Transverse colon (tissue), 4 donors: ENCODE results near the gene TSPAN6. TPM values are rescaled to one million over a fixed set of nuclear protein-coding genes. Genes with fewer than 3 reads are reported as not detected.

ENCODE experiments used
- DNase-seq: peaks from one replicate; pipeline ENCODE4 v3.0.0-alpha.2; 2019
- H3K27ac ChIP-seq, 4 donors: fragments of 200-600 bp; sonication (generic); 2 replicates each; pipeline ENCODE4 v1.5.1; 2016 to 2018; ENCODE audit warnings: inconsistent platforms in 4 of 4
- H3K27me3 ChIP-seq: fragments of 200-600 bp; sonication (generic); 2 replicates; pipeline ENCODE4 v1.5.1; 2017; ENCODE audit warnings: inconsistent platforms
- H3K36me3 ChIP-seq, 4 donors: fragments of 200-600 bp; sonication (generic); 2 replicates each; pipeline ENCODE4 v1.5.1; 2017 to 2019; ENCODE audit warnings: inconsistent platforms in 4 of 4
- H3K4me1 ChIP-seq, 4 donors: fragments of 200-600 bp; sonication (generic); 2 replicates each; pipeline ENCODE4 v1.5.1; 2017 to 2020; ENCODE audit warnings: inconsistent platforms in 4 of 4
- H3K4me3 ChIP-seq, 4 donors: fragments of 200-600 bp; sonication (generic); 1 replicate in 1 of 4; 2 replicates in 3 of 4; pipeline versions ENCODE4 v1.5.1 to v1.6.1; 2017 to 2019; ENCODE audit warnings: inconsistent platforms in 4 of 4
- H3K9me3 ChIP-seq, 2 donors: fragments of 200-600 bp; sonication (generic); 2 replicates each; pipeline ENCODE4 v1.5.1; 2017 to 2019; ENCODE audit warnings: inconsistent platforms in 2 of 2
- EP300 ChIP-seq: sonication (generic); formaldehyde crosslinking; IDR thresholded peaks from one replicate; pipeline ENCODE4 v1.6.1; 2017; ENCODE audit warnings: antibody characterized with exemption, low read depth
- POLR2A ChIP-seq: fragments of 450-650 bp; IDR thresholded peaks from one replicate; pipeline ENCODE4 v1.6.1; 2016; ENCODE audit warnings: antibody characterized with exemption, mild to moderate bottlenecking, moderate library complexity
- POLR2AphosphoS5 ChIP-seq, 3 donors: sonication (generic); formaldehyde crosslinking; IDR thresholded peaks; one replicate each; pipeline ENCODE4 v1.6.1; 2016; ENCODE audit warnings: antibody characterized with exemption in 3 of 3
- WGBS, 2 donors: methylation state at CpG; one replicate each; pipeline ENCODE4 v1.1.5; 2018; ENCODE audit warnings: low coverage in 1 of 2; 5-methylcytosine and 5-hydroxymethylcytosine counted together
- in situ Hi-C, 4 donors: fragments of 200-750 bp; cut with MboI; loops; one replicate each; pipeline versions ENCODE4 v1.15.0 to v1.15.1; 2017; ENCODE audit warnings: low sequenced_read_pairs in 3 of 4, low pct_ligation_motif_present in 1 of 4, low pct_unique_long_range_greater_than_20kb in 1 of 4
- intact Hi-C: fragments of 100-400 bp; cut with DNase I; formaldehyde crosslinking; loops from one replicate; pipeline ENCODE4 v1.15.1; 2023; ENCODE audit warnings: low total_unique reads
- total RNA-seq, 4 donors: library from RNA; depleted of rRNA; stranded (reverse); fragments of >200 nt; gene quantifications; one replicate each; pipeline ENCODE4 v1.1.0, GENCODE V29; 2016
- TF ChIP-seq, protein P1 (sequence below), 5 experiments: fragments of 200-600 bp in 3 of 5; fragments of 450-650 bp in 2 of 5; sonication (generic) in 3 of 5; IDR thresholded peaks; 1 replicate in 2 of 5; 2 replicates in 3 of 5; pipeline ENCODE4 v1.5.1; 2016 to 2017; ENCODE audit warnings: antibody characterized with exemption in 5 of 5, inconsistent platforms in 3 of 5, mild to moderate bottlenecking in 2 of 5, moderate library complexity in 1 of 5

Gene TSPAN6
- total RNA-seq, 4 donors from 2014 or later, result 16.7 to 114 (median 70.3) TPM

DNA sequence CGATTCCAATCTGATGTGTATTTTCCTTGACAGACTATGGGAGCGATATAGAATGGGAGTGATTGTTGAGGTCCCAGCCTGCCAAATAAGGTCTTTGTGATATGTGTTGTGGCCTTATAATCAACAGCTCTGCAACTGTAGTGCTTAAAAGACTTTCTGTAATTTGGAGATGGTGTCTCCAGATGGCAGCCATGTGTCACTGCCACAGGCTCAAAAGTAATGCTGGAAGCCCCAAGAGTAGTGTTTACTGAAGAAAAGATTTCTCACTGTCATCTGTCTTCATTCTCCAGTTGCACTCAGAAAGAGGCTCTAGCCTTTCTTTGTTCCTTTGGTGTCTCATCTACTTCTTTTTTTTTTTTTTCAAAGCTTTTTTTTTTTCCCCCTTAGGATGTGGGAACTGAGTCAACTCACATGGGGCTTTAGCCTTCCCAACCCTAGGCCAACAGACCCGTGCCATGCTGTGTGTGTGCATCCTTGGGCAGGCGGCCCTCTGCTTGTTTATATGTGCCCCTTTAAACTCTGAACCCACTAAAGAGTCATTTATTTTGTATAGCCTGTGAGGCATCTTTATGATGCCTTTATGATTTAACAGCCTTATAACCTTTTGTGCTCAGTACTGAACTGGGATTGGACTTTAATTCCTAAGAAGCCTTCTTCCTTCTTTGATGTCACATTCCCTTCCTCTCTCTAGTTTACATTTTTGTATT lies 23.0 kb upstream of the TSPAN6 start:
- in situ Hi-C loops (no loop called here), intact Hi-C loops (no loop called here)
- H3K4me1 ChIP-seq, result peaks cover 0 to 22% (median 4%) of the 10 kb centered on the region in 4 donors
- no peaks in the 10 kb centered on the region for H3K9me3 ChIP-seq
- peak overlapping the region; percentile 67 to 77 (median 75) for H3K27ac ChIP-seq
- DNase-seq, result peak; percentile 28
- no peaks in the 10 kb centered on the region for H3K27me3 ChIP-seq
- H3K4me3 ChIP-seq, result no peak overlapping the region
- no peaks in the 10 kb centered on the region for H3K36me3 ChIP-seq
- WGBS, 2 donors, result 40% methylated on average over 4 of the region's 4 CpGs; no CpG with 5 or more reads in 1 of the 2 donors
- TF ChIP-seq POLR2AphosphoS5 (IDR thresholded peaks at IDR 0.05) (peak in 1 of 3 donors; percentile 13), EP300 (no peak)

DNA sequence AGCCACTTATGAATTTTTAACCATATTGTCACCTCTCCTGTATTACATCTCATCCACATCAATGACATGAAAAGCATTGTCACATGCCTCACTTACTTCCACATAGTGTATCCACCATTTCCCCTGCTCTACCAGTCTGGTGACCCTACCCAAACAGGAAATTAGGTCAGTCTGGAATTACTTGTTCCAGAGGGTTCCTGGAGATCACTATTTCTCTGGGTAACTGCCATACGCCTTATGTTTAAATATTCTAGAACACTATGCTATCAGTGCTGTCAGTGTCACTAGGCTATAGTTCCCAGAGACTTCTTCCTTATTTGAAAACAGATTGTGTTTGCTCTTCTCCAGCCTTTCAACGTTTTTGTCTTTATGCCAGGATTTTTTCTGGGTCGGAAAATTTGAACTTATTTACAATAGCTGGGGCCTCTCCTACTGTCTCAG lies 22.4 kb upstream of the TSPAN6 start:
- in situ Hi-C loops, result no loop called here
- H3K27me3 ChIP-seq, result no peaks in the 10 kb centered on the region
- no peak overlapping the region for H3K4me3 ChIP-seq
- H3K9me3 ChIP-seq, result no peaks in the 10 kb centered on the region
- H3K4me1 ChIP-seq, result peaks cover 0 to 26% (median 4%) of the 10 kb centered on the region in 4 donors
- intact Hi-C loops, result no loop called here
- peak overlapping the region; percentile 67 to 77 (median 75) for H3K27ac ChIP-seq
- TF ChIP-seq POLR2AphosphoS5 (IDR thresholded peaks at IDR 0.05) (peak in 1 of 3 donors; percentile 20), EP300 (no peak)
- no peaks in the 10 kb centered on the region for H3K36me3 ChIP-seq
- WGBS, 2 donors, result 14% methylated on average over 3 of the region's 3 CpGs; no CpG with 5 or more reads in 1 of the 2 donors
- DNase-seq, result no peak

GRCh38 chrX:100654261-100654660 lies 17.7 kb upstream of the TSPAN6 start:
- Histone ChIP-seq H3K27me3 (no peaks in the 10 kb centered on the region), H3K27ac (peak overlapping the region in 2 of 4 donors; percentile 14 to 23)

GRCh38 chrX:100652266-100652665 lies 15.7 kb upstream of the TSPAN6 start:
- no peak for DNase-seq
- H3K9me3 ChIP-seq, result no peaks in the 10 kb centered on the region
- intact Hi-C loops, result no loop called here
- no peak overlapping the region for H3K27ac ChIP-seq
- H3K4me3 ChIP-seq, result no peak overlapping the region
- TF ChIP-seq POLR2AphosphoS5 (IDR thresholded peaks at IDR 0.05), result no peak
- no peak for TF ChIP-seq EP300
- no peak for TF ChIP-seq POLR2A
- TF ChIP-seq, protein P1, sequence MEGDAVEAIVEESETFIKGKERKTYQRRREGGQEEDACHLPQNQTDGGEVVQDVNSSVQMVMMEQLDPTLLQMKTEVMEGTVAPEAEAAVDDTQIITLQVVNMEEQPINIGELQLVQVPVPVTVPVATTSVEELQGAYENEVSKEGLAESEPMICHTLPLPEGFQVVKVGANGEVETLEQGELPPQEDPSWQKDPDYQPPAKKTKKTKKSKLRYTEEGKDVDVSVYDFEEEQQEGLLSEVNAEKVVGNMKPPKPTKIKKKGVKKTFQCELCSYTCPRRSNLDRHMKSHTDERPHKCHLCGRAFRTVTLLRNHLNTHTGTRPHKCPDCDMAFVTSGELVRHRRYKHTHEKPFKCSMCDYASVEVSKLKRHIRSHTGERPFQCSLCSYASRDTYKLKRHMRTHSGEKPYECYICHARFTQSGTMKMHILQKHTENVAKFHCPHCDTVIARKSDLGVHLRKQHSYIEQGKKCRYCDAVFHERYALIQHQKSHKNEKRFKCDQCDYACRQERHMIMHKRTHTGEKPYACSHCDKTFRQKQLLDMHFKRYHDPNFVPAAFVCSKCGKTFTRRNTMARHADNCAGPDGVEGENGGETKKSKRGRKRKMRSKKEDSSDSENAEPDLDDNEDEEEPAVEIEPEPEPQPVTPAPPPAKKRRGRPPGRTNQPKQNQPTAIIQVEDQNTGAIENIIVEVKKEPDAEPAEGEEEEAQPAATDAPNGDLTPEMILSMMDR (IDR thresholded peaks at IDR 0.05), result no peak
- peaks cover 0 to 43% (median 11%) of the 10 kb centered on the region in 4 donors for H3K4me1 ChIP-seq
- WGBS, 2 donors, result 77 to 86% methylated on average over 2 of the region's 2 CpGs
- no peaks in the 10 kb centered on the region for H3K36me3 ChIP-seq
- in situ Hi-C loops, result no loop called here
- H3K27me3 ChIP-seq, result no peaks in the 10 kb centered on the region

More at GRCh38 chrX:100654261-100654660, 17.7 kb upstream of the TSPAN6 start:
- Histone ChIP-seq H3K4me1 (peaks cover 0 to 27% (median 4%) of the 10 kb centered on the region in 4 donors), H3K9me3 (no peaks in the 10 kb centered on the region), H3K36me3 (no peaks in the 10 kb centered on the region), H3K4me3 (no peak overlapping the region)
- in situ Hi-C loops, result no loop called here
- WGBS, 2 donors, result 17% methylated on average over 3 of the region's 3 CpGs; no CpG with 5 or more reads in 1 of the 2 donors
- TF ChIP-seq POLR2AphosphoS5 (IDR thresholded peaks at IDR 0.05) (no peak), EP300 (no peak), POLR2A (no peak)
- TF ChIP-seq, protein P1 (IDR thresholded peaks at IDR 0.05), result peak in 1 of 5 experiments; percentile 21
- intact Hi-C loops, result no loop called here
- no peak for DNase-seq

- in situ Hi-C loops (no loop called here), intact Hi-C loops (no loop called here)
- WGBS, 2 donors, result 89% methylated on average over 1 of the region's 1 CpG; no CpG with 5 or more reads in 1 of the 2 donors
- Histone ChIP-seq H3K27me3 (no peaks in the 10 kb centered on the region), H3K4me1 (peaks cover 0 to 49% (median 11%) of the 10 kb centered on the region in 4 donors), H3K36me3 (no peaks in the 10 kb centered on the region), H3K9me3 (no peaks in the 10 kb centered on the region), H3K27ac (peak overlapping the region; percentile 79 to 84 (median 82)), H3K4me3 (no peak overlapping the region)
- DNase-seq, result no peak
- no peak for TF ChIP-seq POLR2AphosphoS5 (IDR thresholded peaks at IDR 0.05)
- TF ChIP-seq POLR2A, result no peak
- TF ChIP-seq, protein P1 (IDR thresholded peaks at IDR 0.05), result no peak
- TF ChIP-seq EP300, result no peak
These were observed 14.2 kb upstream of the TSPAN6 start for GRCh38 chrX:100650841-100651240.
